H9 (cell line): ENCODE results near the gene CSNK2A2. TPM values are rescaled to one million over a fixed set of nuclear protein-coding genes. Genes with fewer than 3 reads are reported as not detected.

ENCODE experiments used
- DNase-seq: peaks from one replicate; pipeline ENCODE4 v3.0.0-alpha.2; 2017
- H2AFZ ChIP-seq: one replicate; pipeline ENCODE4 v1.6.1; 2013; ENCODE audit warnings: mild to moderate bottlenecking, low read length, control low read depth, moderate library complexity
- H2AK5ac ChIP-seq: 2 replicates; pipeline ENCODE4 v1.6.1; 2013; ENCODE audit warnings: low read length, control low read depth, mixed read lengths; ENCODE audit not compliant: insufficient read length
- H2BK120ac ChIP-seq: one replicate; pipeline ENCODE4 v1.6.1; 2013; ENCODE audit warnings: low read depth, mild to moderate bottlenecking, low read length, control low read depth, inconsistent platforms; ENCODE audit not compliant: poor library complexity, severe bottlenecking
- H2BK12ac ChIP-seq: 2 replicates; pipeline ENCODE4 v1.6.1; 2013; ENCODE audit warnings: low read length, control low read depth, mixed read lengths, low read depth; ENCODE audit not compliant: insufficient read length
- H2BK15ac ChIP-seq: 2 replicates; pipeline ENCODE4 v1.6.1; 2013; ENCODE audit warnings: low read depth, low read length, control low read depth
- H2BK20ac ChIP-seq: one replicate; pipeline ENCODE4 v1.6.1; 2013; ENCODE audit warnings: low read depth, mild to moderate bottlenecking, low read length, control low read depth, inconsistent platforms; ENCODE audit not compliant: poor library complexity, severe bottlenecking
- H2BK5ac ChIP-seq: 2 replicates; pipeline ENCODE4 v1.6.1; 2013; ENCODE audit warnings: low read length, control low read depth, mixed read lengths; ENCODE audit not compliant: insufficient read length
- H3K14ac ChIP-seq: 2 replicates; pipeline ENCODE4 v1.6.1; 2013; ENCODE audit warnings: low read length, control low read depth; ENCODE audit not compliant: insufficient read depth
- H3K18ac ChIP-seq: 2 replicates; pipeline ENCODE4 v1.6.1; 2013; ENCODE audit warnings: low read depth, mild to moderate bottlenecking, mixed read lengths, low read length, control low read depth; ENCODE audit not compliant: insufficient read length
- H3K23ac ChIP-seq: 2 replicates; pipeline ENCODE4 v1.6.1; 2013; ENCODE audit warnings: low read length, control low read depth, mixed read lengths, low read depth; ENCODE audit not compliant: insufficient read length
- H3K23me2 ChIP-seq: 2 replicates; pipeline ENCODE4 v1.6.1; 2013; ENCODE audit warnings: low read depth, mild to moderate bottlenecking, mixed read lengths, low read length, control low read depth; ENCODE audit not compliant: insufficient read length, poor library complexity, severe bottlenecking
- H3K27ac ChIP-seq: 2 replicates; pipeline ENCODE4 v1.5.1; 2013; ENCODE audit warnings: low read length, control low read depth, mixed read lengths, low read depth; ENCODE audit not compliant: insufficient read length
- H3K27me3 ChIP-seq: 2 replicates; pipeline ENCODE4 v1.6.1; 2013; ENCODE audit warnings: low read length, control low read depth, inconsistent platforms; ENCODE audit not compliant: insufficient read depth
- H3K4ac ChIP-seq: 2 replicates; pipeline ENCODE4 v1.6.1; 2013; ENCODE audit warnings: low read depth, mild to moderate bottlenecking, control low read depth, inconsistent platforms, low read length, moderate library complexity
- H3K4me1 ChIP-seq: 2 replicates; pipeline ENCODE4 v1.6.1; 2013; ENCODE audit warnings: low read length, control low read depth, inconsistent platforms; ENCODE audit not compliant: insufficient read depth
- H3K4me2 ChIP-seq: 2 replicates; pipeline ENCODE4 v1.6.1; 2013; ENCODE audit warnings: low read length, control low read depth, mixed read lengths; ENCODE audit not compliant: insufficient read length, insufficient read depth
- H3K56ac ChIP-seq: 2 replicates; pipeline ENCODE4 v1.6.1; 2013; ENCODE audit warnings: low read depth, mild to moderate bottlenecking, mixed read lengths, low read length, control low read depth; ENCODE audit not compliant: insufficient read length
- H3K79me1 ChIP-seq: 2 replicates; pipeline ENCODE4 v1.6.1; 2013; ENCODE audit warnings: low read depth, mild to moderate bottlenecking, moderate library complexity, low read length, control low read depth, inconsistent platforms; ENCODE audit not compliant: insufficient read depth, poor library complexity, severe bottlenecking
- H3K79me2 ChIP-seq: 2 replicates; pipeline ENCODE4 v1.6.1; 2013; ENCODE audit warnings: low read length, control low read depth, inconsistent platforms; ENCODE audit not compliant: insufficient read depth
- H3K9ac ChIP-seq: 2 replicates; pipeline ENCODE4 v1.6.1; 2013; ENCODE audit warnings: low read length, control low read depth, mixed read lengths; ENCODE audit not compliant: insufficient read length; ENCODE audit errors: extremely low read depth
- H3K9me3 ChIP-seq: one replicate; pipeline ENCODE4 v1.6.1; 2013; ENCODE audit warnings: low read depth, low read length, inconsistent platforms; ENCODE audit not compliant: control insufficient read depth
- H3T11ph ChIP-seq: one replicate; pipeline ENCODE4 v1.6.1; 2013; ENCODE audit warnings: mild to moderate bottlenecking, low read length, control low read depth, inconsistent platforms
- H4K20me1 ChIP-seq: one replicate; pipeline ENCODE4 v1.6.1; 2013; ENCODE audit not compliant: control insufficient read depth, insufficient read length, insufficient read depth
- H4K5ac ChIP-seq: 2 replicates; pipeline ENCODE4 v1.6.1; 2013; ENCODE audit warnings: low read depth, mild to moderate bottlenecking, mixed read lengths, low read length, control low read depth; ENCODE audit not compliant: insufficient read length
- H4K8ac ChIP-seq: replicated peaks from 2 replicates; pipeline ENCODE4 v1.6.1; 2013; ENCODE audit warnings: low read length, control low read depth, mixed read lengths, low read depth; ENCODE audit not compliant: insufficient read length
- H4K91ac ChIP-seq: 2 replicates; pipeline ENCODE4 v1.6.1; 2013; ENCODE audit warnings: low read depth, mild to moderate bottlenecking, moderate library complexity, mixed read lengths, low read length, control low read depth; ENCODE audit not compliant: insufficient read length
- H3K27ac Mint-ChIP-seq, 3 experiments: 2 replicates in 2 of 3; 3 replicates in 1 of 3; pipeline ENCODE4 v1.8.0; 2020 to 2021; ENCODE audit warnings: mixed read lengths in 3 of 3, mild to moderate bottlenecking in 1 of 3, moderate library complexity in 1 of 3
- H3K27me3 Mint-ChIP-seq: 2 replicates; pipeline ENCODE4 v1.8.0; 2021; ENCODE audit warnings: low read depth, mild to moderate bottlenecking, moderate library complexity, mixed read lengths
- H3K36me3 Mint-ChIP-seq, 3 experiments: 2 replicates in 2 of 3; 3 replicates in 1 of 3; pipeline ENCODE4 v1.8.0; 2020 to 2021; ENCODE audit warnings: low read depth in 3 of 3, mixed read lengths in 3 of 3; ENCODE audit not compliant: insufficient read depth in 1 of 3
- H3K4me1 Mint-ChIP-seq, 2 experiments: 2 replicates each; pipeline ENCODE4 v1.8.0; 2020; ENCODE audit warnings: mixed read lengths in 2 of 2
- H3K4me3 Mint-ChIP-seq, 2 experiments: 2 replicates in 1 of 2; 3 replicates in 1 of 2; pipeline ENCODE4 v1.8.0; 2020 to 2021; ENCODE audit warnings: mild to moderate bottlenecking in 2 of 2, mixed read lengths in 2 of 2, moderate library complexity in 1 of 2
- H3K9me3 Mint-ChIP-seq, 2 experiments: 2 replicates in 1 of 2; 3 replicates in 1 of 2; pipeline ENCODE4 v1.8.0; 2020; ENCODE audit warnings: mild to moderate bottlenecking in 2 of 2, mixed read lengths in 2 of 2, moderate library complexity in 1 of 2
- CTCF ChIP-seq: fragments of 200-600 bp; sonication (generic); conservative IDR thresholded peaks from 3 replicates; pipeline ENCODE4 v1.8.0; 2021; ENCODE audit warnings: antibody characterized with exemption, mild to moderate bottlenecking
- WGBS: extraction: QIAGEN DNeasy Blood & Tissue Kit; methylation state at CpG from one replicate; pipeline ENCODE4 v1.1.7; 2013; ENCODE audit warnings: missing lambda C conversion rate, low lambda C conversion rate, mixed read lengths; ENCODE audit not compliant: insufficient read length; ENCODE audit errors: extremely low coverage; 5-methylcytosine and 5-hydroxymethylcytosine counted together
- total RNA-seq: library from RNA; stranded (reverse); gene quantifications from 2 replicates; pipeline ENCODE4 v1.2.1, GENCODE V29; 2021

CSNK2A2 gene
- total RNA-seq, 1 experiment from 2014 or later: 134 TPM

DNA sequence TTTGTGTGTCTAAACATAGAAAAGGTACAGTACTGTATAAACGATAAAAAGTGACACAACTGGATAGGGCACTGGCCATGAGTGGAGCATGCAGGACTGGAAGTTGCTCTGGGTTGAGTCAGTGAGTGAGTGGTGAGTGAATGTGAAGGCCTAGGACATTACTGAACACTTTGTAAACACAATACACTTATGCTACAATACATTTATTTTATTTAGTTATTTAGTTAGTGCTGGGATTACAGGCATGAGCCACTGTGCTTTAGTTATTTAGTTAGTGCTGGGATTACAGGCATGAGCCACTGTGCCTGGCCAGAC is 73.3 kb downstream of the CSNK2A2 start:
- H3K9ac ChIP-seq: no peak overlapping the region
- Mint-ChIP-seq H3K4me1 (peaks cover 37 to 45% of the 10 kb centered on the region in 2 experiments), H3K9me3 (no peaks in the 10 kb centered on the region; a peak in 1 of 5 replicates), H3K4me3 (no peak overlapping the region), H3K27ac (no peak overlapping the region), H3K27me3 (no peaks in the 10 kb centered on the region), H3K36me3 (no peaks in the 10 kb centered on the region)
- no peak overlapping the region for H4K91ac ChIP-seq
- H2AFZ ChIP-seq: no peak overlapping the region
- DNase-seq: no peak
- no peak overlapping the region for H2BK15ac ChIP-seq
- H3K4me2 ChIP-seq: no peak overlapping the region
- H3K4ac ChIP-seq: no peak overlapping the region
- no peaks in the 10 kb centered on the region for H3K27me3 ChIP-seq
- no peak overlapping the region for H2BK20ac ChIP-seq
- no peak overlapping the region for H3K56ac ChIP-seq
- peaks cover 6% of the 10 kb centered on the region for H3K23me2 ChIP-seq
- no peak overlapping the region for H4K5ac ChIP-seq
- no peaks in the 10 kb centered on the region for H4K20me1 ChIP-seq
- peaks cover 13% of the 10 kb centered on the region for H3K4me1 ChIP-seq
- H3K79me1 ChIP-seq: peaks cover 13% of the 10 kb centered on the region
- no peaks in the 10 kb centered on the region for H3K9me3 ChIP-seq
- no peak for TF ChIP-seq CTCF
- no peak overlapping the region for H3K18ac ChIP-seq
- H2BK120ac ChIP-seq: no peak overlapping the region
- H4K8ac ChIP-seq: no peak overlapping the region
- H2AK5ac ChIP-seq: no peak overlapping the region
- no peak overlapping the region for H3T11ph ChIP-seq
- WGBS: no CpG with 5 or more reads among the region's 1 CpG
- no peak overlapping the region for H3K14ac ChIP-seq
- no peak overlapping the region for H3K27ac ChIP-seq
- H3K79me2 ChIP-seq: peaks cover 38% of the 10 kb centered on the region
- no peak overlapping the region for H2BK5ac ChIP-seq
- H3K23ac ChIP-seq: no peak overlapping the region
- H2BK12ac ChIP-seq: no peak overlapping the region
